NCI-H2107 treated with DMSO at 0.1 percent for 48 hours (cell line): ENCODE measurements around the gene STAC3.

Experiments
- DNase-seq: peaks from one replicate; lab custom pipeline; 2025; ENCODE audit not compliant: unreplicated experiment; lab: John Stamatoyannopoulos, UW

Gene STAC3

GRCh38 chr12:57255916-57256315 is 4.9 kb upstream of the STAC3 start:
- no peak for DNase-seq

GRCh38 chr12:57254506-57255280 is 3.7 kb upstream of the STAC3 start:
- DNase-seq, result no peak

- no peak for DNase-seq
These were observed 446 bp downstream of the STAC3 start for GRCh38 chr12:57250541-57250940.

GRCh38 chr12:57248934-57249742 is 1.8 kb downstream of the STAC3 start:
- no peak for DNase-seq

- DNase-seq, result no peak
These were observed 3.9 kb downstream of the STAC3 start for GRCh38 chr12:57247041-57247440.

GRCh38 chr12:57244312-57244696 is 6.7 kb downstream of the STAC3 start:
- DNase-seq, result no peak

GRCh38 chr12:57243521-57244311 is 7.3 kb downstream of the STAC3 start:
- DNase-seq, result peak; percentile 82

GRCh38 chr12:57242691-57243454 is 8.1 kb downstream of the STAC3 start:
- peak; percentile 83 for DNase-seq

GRCh38 chr12:57242329-57242690 is 8.7 kb downstream of the STAC3 start:
- DNase-seq, result peak; percentile 74

GRCh38 chr12:57241402-57242310 is 9.3 kb downstream of the STAC3 start:
- DNase-seq, result no peak

GRCh38 chr12:57240926-57241401 is 10.0 kb downstream of the STAC3 start:
- no peak for DNase-seq

- DNase-seq, result peak; percentile 63
These were observed 10.7 kb downstream of the STAC3 start for GRCh38 chr12:57240066-57240921.

- peak; percentile 52 for DNase-seq
These were observed 11.4 kb downstream of the STAC3 start for GRCh38 chr12:57239587-57240065.

- DNase-seq, result peak; percentile 85
These were observed 12.0 kb downstream of the STAC3 start for GRCh38 chr12:57238854-57239554.

GRCh38 chr12:57237932-57238853 is 12.8 kb downstream of the STAC3 start:
- DNase-seq, result no peak

- DNase-seq, result peak; percentile 84
These were observed 13.4 kb downstream of the STAC3 start for GRCh38 chr12:57237596-57237931.
